SU-DHL-6 (cell line): ENCODE data around the gene RBX1.

ENCODE experiments used
- CTCF ChIP-seq: fragments of 200-600 bp; sonication (generic); IDR thresholded peaks from one replicate; pipeline ENCODE4 v1.5.1; 2017; ENCODE audit warnings: antibody characterized with exemption, mild to moderate bottlenecking, low read length, moderate library complexity; ENCODE audit not compliant: insufficient read depth, poor library complexity, severe bottlenecking
- EZH2phosphoT487 ChIP-seq: fragments of 200-600 bp; sonication (generic), shearing (Covaris generic); conservative IDR thresholded peaks from 2 replicates; pipeline ENCODE4 v1.6.1; 2018; ENCODE audit warnings: mild to moderate bottlenecking, antibody characterized with exemption, low read length, moderate library complexity, mixed read lengths

GRCh38 chr22:40955571-40955970, 4.4 kb downstream of the RBX1 start:
- no peak for TF ChIP-seq CTCF
- TF ChIP-seq EZH2phosphoT487, result no peak
